OCI-LY1 (cell line): ENCODE data around the gene SRGAP2C.
"Not testable (repeated sequence)": the region's sequence is repeated elsewhere in the genome, so short reads cannot be mapped to it uniquely, and the experiment has no call there.

Experiments used
- H2AFZ ChIP-seq: fragments of 200-600 bp; sonication (generic), shearing (Covaris generic); 2 replicates; pipeline ENCODE4 v1.6.0; 2014; ENCODE audit warnings: antibody characterized with exemption, mild to moderate bottlenecking, low read length
- H3F3A ChIP-seq: fragments of 200-600 bp; sonication (generic), shearing (Covaris generic); 2 replicates; pipeline ENCODE4 v1.6.0; 2014; ENCODE audit warnings: mild to moderate bottlenecking, antibody characterized with exemption, low read length, moderate library complexity; ENCODE audit not compliant: insufficient read depth
- H3K27ac ChIP-seq: fragments of 200-600 bp; sonication (generic); 2 replicates; pipeline ENCODE4 v1.5.1; 2014; ENCODE audit warnings: low read length, mixed run types, mild to moderate bottlenecking, low read depth; ENCODE audit not compliant: poor library complexity, severe bottlenecking
- H3K27me3 ChIP-seq: fragments of 200-600 bp; sonication (generic); 2 replicates; pipeline ENCODE4 v1.6.0; 2014; ENCODE audit warnings: antibody characterized with exemption, mild to moderate bottlenecking, low read length, moderate library complexity; ENCODE audit not compliant: insufficient read depth
- H3K36me3 ChIP-seq: fragments of 200-600 bp; sonication (generic); 2 replicates; pipeline ENCODE4 v1.6.1; 2014; ENCODE audit warnings: mild to moderate bottlenecking, antibody characterized with exemption, low read length, moderate library complexity, mixed read lengths; ENCODE audit not compliant: insufficient read depth
- H3K4me1 ChIP-seq: fragments of 200-600 bp; sonication (generic); 2 replicates; pipeline ENCODE4 v1.5.1; 2014; ENCODE audit warnings: mild to moderate bottlenecking, low read length, moderate library complexity; ENCODE audit not compliant: insufficient read depth, severe bottlenecking
- H3K4me2 ChIP-seq: fragments of 200-600 bp; sonication (generic), shearing (Covaris generic); 2 replicates; pipeline ENCODE4 v1.6.1; 2014; ENCODE audit warnings: low read length
- H3K4me3 ChIP-seq: fragments of 200-600 bp; sonication (generic); 2 replicates; pipeline ENCODE4 v1.5.1; 2014; ENCODE audit warnings: low read length, low read depth, mild to moderate bottlenecking, mixed read lengths; ENCODE audit not compliant: poor library complexity, severe bottlenecking
- H3K79me2 ChIP-seq: fragments of 200-600 bp; shearing (Covaris generic); 2 replicates; pipeline ENCODE4 v1.6.1; 2016; ENCODE audit warnings: mixed run types, low read length, mixed read lengths; ENCODE audit not compliant: insufficient read depth
- H3K9ac ChIP-seq: fragments of 200-600 bp; sonication (generic), shearing (Covaris generic); 2 replicates; pipeline ENCODE4 v1.6.1; 2014; ENCODE audit warnings: mild to moderate bottlenecking, low read length, mixed read lengths
- H3K9me2 ChIP-seq: fragments of 200-600 bp; sonication (generic), shearing (Covaris generic); 2 replicates; pipeline ENCODE4 v1.6.1; 2014; ENCODE audit warnings: low read depth, mild to moderate bottlenecking, low read length, mixed read lengths
- H3K9me3 ChIP-seq: fragments of 200-600 bp; shearing (Covaris generic); 2 replicates; pipeline ENCODE4 v1.6.1; 2014; ENCODE audit warnings: low read length, mixed read lengths
- H4K20me1 ChIP-seq: fragments of 200-600 bp; sonication (generic), shearing (Covaris generic); 2 replicates; pipeline ENCODE4 v1.6.0; 2016; ENCODE audit warnings: mild to moderate bottlenecking, low read length; ENCODE audit not compliant: insufficient read depth

The SRGAP2C gene

DNA sequence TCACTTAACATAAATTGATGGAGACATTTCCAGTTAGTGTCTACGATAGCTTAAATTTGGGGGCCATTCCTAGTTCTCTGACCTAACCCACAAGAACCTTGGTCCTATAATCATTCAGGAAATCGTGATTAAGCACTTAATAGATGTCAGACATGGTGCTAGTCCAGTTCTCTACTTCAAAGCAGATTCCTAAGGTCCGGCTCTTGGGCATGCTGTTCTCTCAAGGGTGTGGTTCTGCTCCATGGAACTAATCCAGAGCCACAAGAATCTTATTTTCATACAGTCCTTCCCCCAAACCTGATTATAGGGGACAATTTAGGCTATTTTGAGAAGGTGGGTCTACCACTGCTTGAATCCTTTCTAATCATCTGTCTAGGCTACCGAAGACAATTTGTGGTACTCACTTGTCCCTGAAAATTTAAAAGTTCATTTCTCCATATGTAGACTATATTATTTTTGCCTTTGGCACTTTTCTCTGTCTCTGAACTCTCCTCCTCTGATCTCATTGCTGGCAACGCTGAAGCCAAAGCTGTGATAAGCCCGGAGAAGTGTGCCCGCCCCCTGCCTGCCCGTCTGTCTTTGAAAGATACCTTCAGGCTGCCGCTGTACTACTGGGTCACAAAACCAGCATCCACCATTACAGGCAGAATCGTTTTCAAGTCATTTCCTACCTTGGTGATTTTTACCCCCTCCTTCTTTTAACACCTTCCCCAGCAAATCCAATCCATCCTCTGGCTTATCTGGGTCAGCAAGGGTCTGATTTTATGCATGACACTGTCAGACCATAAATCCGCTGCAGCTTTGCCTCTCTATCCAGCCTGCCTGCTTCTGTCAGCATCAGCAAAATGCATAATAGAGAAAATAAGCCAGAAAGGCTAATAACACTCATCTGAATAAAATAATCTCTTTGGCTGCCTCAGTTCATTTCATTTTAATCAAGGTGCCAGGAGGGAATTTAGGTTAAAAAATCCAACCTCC is 133.0 kb downstream of the SRGAP2C start:
- H3K27me3 ChIP-seq, H3K9me3 ChIP-seq, H3K79me2 ChIP-seq, H3K4me1 ChIP-seq, H3K36me3 ChIP-seq, H3K27ac ChIP-seq, H3K4me2 ChIP-seq, H2AFZ ChIP-seq, H4K20me1 ChIP-seq, H3K9ac ChIP-seq, H3K4me3 ChIP-seq, H3F3A ChIP-seq, H3K9me2 ChIP-seq: not testable (repeated sequence)

- H4K20me1 ChIP-seq, H3K27ac ChIP-seq, H3K4me2 ChIP-seq, H3K9ac ChIP-seq, H3K9me2 ChIP-seq, H3F3A ChIP-seq, H2AFZ ChIP-seq, H3K79me2 ChIP-seq, H3K4me1 ChIP-seq, H3K27me3 ChIP-seq, H3K36me3 ChIP-seq, H3K4me3 ChIP-seq, H3K9me3 ChIP-seq: not testable (repeated sequence)
Measured at GRCh38 chr1:121318687-121319086, 133.9 kb downstream of the SRGAP2C start.

- not testable (repeated sequence) for H3K4me2 ChIP-seq, H3F3A ChIP-seq, H3K4me3 ChIP-seq, H2AFZ ChIP-seq, H3K9ac ChIP-seq, H3K27me3 ChIP-seq, H4K20me1 ChIP-seq, H3K79me2 ChIP-seq, H3K36me3 ChIP-seq, H3K9me3 ChIP-seq, H3K9me2 ChIP-seq, H3K4me1 ChIP-seq, H3K27ac ChIP-seq
Measured at GRCh38 chr1:121321660-121322059, 136.9 kb downstream of the SRGAP2C start.

- H3K4me3 ChIP-seq, H3K4me2 ChIP-seq, H3F3A ChIP-seq, H2AFZ ChIP-seq, H4K20me1 ChIP-seq, H3K9me3 ChIP-seq, H3K4me1 ChIP-seq, H3K27ac ChIP-seq, H3K9ac ChIP-seq, H3K36me3 ChIP-seq, H3K27me3 ChIP-seq, H3K9me2 ChIP-seq, H3K79me2 ChIP-seq: not testable (repeated sequence)
Measured at GRCh38 chr1:121324726-121325125, 140.0 kb downstream of the SRGAP2C start.

- not testable (repeated sequence) for H3K4me3 ChIP-seq, H2AFZ ChIP-seq, H3K4me1 ChIP-seq, H3K27me3 ChIP-seq, H3K9me3 ChIP-seq, H3K9me2 ChIP-seq, H3K9ac ChIP-seq, H4K20me1 ChIP-seq, H3K36me3 ChIP-seq, H3K27ac ChIP-seq, H3K79me2 ChIP-seq, H3K4me2 ChIP-seq, H3F3A ChIP-seq
Measured at GRCh38 chr1:121332141-121332540, 147.4 kb downstream of the SRGAP2C start.

- not testable (repeated sequence) for H3K36me3 ChIP-seq, H4K20me1 ChIP-seq, H3K27ac ChIP-seq, H3K79me2 ChIP-seq, H3K4me3 ChIP-seq, H3K9me3 ChIP-seq, H3K27me3 ChIP-seq, H3K9ac ChIP-seq, H3K4me2 ChIP-seq, H2AFZ ChIP-seq, H3K9me2 ChIP-seq, H3F3A ChIP-seq, H3K4me1 ChIP-seq
Measured at GRCh38 chr1:121332599-121333562, 148.1 kb downstream of the SRGAP2C start.

DNA sequence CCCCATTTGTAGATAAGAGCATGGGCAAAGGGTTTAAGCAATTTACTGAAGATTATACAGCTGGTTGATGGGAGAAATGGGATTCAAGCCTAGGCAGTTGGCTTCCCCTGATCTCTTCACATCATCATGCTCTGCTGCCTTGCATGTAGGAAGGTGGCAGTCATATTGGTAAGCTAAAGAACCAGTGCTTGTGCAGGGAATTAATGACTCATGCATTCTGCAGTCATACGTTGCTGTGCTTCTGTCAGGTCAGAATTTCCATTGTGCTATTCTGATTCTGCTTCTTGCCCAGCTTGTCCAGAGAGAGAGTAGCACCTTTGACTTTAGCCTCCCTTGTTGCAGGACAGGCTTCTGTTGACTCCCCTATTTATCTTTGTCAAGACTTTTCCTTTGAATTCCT is 153.2 kb downstream of the SRGAP2C start:
- H2AFZ ChIP-seq, H3F3A ChIP-seq, H3K79me2 ChIP-seq, H3K27me3 ChIP-seq, H3K36me3 ChIP-seq, H4K20me1 ChIP-seq, H3K4me2 ChIP-seq, H3K4me3 ChIP-seq, H3K9ac ChIP-seq, H3K4me1 ChIP-seq, H3K27ac ChIP-seq, H3K9me3 ChIP-seq, H3K9me2 ChIP-seq: not testable (repeated sequence)
